Fibroblast of mammary gland (primary cell): ENCODE results near the gene MLPH.

Experiments used
- DNase-seq: peaks from one replicate; pipeline ENCODE4 v3.0.0-alpha.2; 2010; ENCODE audit warnings: low read depth
- H3K4me3 ChIP-seq: 2 replicates; pipeline ENCODE4 v1.5.1; 2011; ENCODE audit warnings: low read depth, mild to moderate bottlenecking, low read length, moderate library complexity; ENCODE audit not compliant: control insufficient read depth
- CTCF ChIP-seq: conservative IDR thresholded peaks from 2 replicates; pipeline ENCODE4 v1.5.1; 2011; ENCODE audit warnings: low read depth, low read length, inconsistent platforms; ENCODE audit not compliant: control insufficient read depth, insufficient read depth

MLPH gene

GRCh38 chr2:237557633-237558015 is 70.6 kb downstream of the MLPH start:
- DNase-seq = no peak
- no peak for TF ChIP-seq CTCF

GRCh38 chr2:237558961-237559641 is 72.0 kb downstream of the MLPH start:
- DNase-seq = peak; percentile 90
- peak; percentile 3 for TF ChIP-seq CTCF
- H3K4me3 ChIP-seq = no peak overlapping the region

More at GRCh38 chr2:237557633-237558015, 70.6 kb downstream of the MLPH start:
- H3K4me3 ChIP-seq = no peak overlapping the region

- no peak for TF ChIP-seq CTCF
- DNase-seq = no peak
- H3K4me3 ChIP-seq = no peak overlapping the region
Observed at GRCh38 chr2:237561221-237561620, 74.2 kb downstream of the MLPH start.

- DNase-seq = no peak
- H3K4me3 ChIP-seq = no peak overlapping the region
- no peak for TF ChIP-seq CTCF
Observed at GRCh38 chr2:237563816-237564215, 76.8 kb downstream of the MLPH start.

GRCh38 chr2:237564526-237565131 is 77.6 kb downstream of the MLPH start:
- TF ChIP-seq CTCF = no peak
- DNase-seq = no peak
- no peak overlapping the region for H3K4me3 ChIP-seq

GRCh38 chr2:237565974-237566373 is 78.9 kb downstream of the MLPH start:
- TF ChIP-seq CTCF = no peak
- H3K4me3 ChIP-seq = no peak overlapping the region

More at GRCh38 chr2:237565974-237566373, 78.9 kb downstream of the MLPH start:
- no peak for DNase-seq
